GM21390 (cell line): Measurements from ENCODE around the gene JPH3.

Source experiments
- ATAC-seq: cut with Tn5 transposase; IDR thresholded peaks from one replicate; pipeline ENCODE4 v1.9.1; 2021; ENCODE audit not compliant: unreplicated experiment

JPH3 gene

GRCh38 chr16:87598431-87598830, 3.9 kb upstream of the JPH3 start:
- no peak for ATAC-seq

GRCh38 chr16:87600246-87600645, 2.1 kb upstream of the JPH3 start:
- ATAC-seq: no peak

DNA sequence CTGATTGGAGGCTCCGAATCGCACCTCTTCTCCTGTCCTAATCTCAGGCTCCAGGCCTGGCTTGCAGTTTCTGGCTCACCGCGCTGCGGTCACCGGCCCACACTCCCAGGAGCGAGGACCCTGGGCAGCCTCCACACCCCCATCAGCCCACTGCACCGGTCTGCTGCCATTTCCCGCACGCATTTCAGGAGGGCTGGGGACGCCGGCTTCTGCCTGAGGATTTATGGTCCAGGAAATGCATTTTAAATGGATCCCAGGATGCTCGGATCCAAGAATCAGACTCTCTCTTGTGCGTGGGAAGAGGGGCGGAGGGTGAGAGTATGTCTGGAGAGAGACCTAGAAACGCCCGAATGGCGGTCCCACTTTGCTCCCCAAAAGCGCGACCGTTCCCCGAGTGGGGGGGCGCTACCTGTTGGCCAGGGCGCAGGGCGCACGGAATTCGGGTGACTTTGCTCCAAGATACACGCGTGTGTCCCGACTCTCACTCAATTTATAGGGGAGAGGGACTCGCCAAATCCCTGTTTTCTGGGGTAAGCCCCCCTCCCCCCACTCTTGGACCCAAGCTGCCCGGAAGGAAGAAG, 817 bp upstream of the JPH3 start:
- ATAC-seq: no peak

DNA sequence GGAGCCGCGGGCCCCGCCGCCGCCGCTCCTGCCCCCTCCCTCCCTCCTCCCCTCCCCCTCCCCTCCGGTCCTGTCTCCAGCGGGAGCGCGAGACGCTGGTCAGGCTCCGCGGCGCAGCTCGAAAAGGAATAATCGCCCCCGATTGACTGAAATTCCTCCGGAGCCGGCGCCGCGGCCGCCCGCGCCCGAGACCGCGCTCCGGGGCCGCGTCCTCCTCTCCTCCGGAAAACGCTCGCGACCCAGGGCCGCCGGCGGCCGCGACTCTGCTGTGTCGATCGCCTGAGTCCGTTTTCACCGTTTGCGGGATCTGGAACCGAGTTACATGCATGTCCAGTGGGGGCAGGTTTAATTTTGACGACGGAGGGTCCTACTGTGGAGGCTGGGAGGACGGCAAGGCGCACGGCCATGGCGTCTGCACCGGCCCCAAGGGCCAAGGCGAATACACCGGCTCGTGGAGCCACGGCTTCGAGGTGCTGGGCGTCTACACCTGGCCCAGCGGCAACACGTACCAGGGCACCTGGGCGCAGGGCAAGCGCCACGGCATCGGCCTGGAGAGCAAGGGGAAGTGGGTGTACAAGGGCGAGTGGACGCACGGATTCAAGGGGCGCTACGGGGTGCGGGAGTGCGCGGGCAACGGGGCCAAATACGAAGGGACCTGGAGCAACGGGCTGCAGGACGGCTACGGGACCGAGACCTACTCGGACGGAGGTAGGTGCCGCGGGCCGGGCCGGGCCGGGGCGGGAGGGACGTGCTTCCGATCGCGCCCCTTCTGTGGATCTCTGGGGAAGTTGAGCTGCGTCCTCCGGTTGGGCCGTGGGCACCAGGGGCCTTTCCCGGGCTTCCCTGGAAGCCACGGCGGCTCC, 744 bp downstream of the JPH3 start:
- no peak for ATAC-seq

- ATAC-seq: no peak
These were observed 1.7 kb downstream of the JPH3 start for GRCh38 chr16:87603684-87604633.

- no peak for ATAC-seq
These were observed 2.4 kb downstream of the JPH3 start for GRCh38 chr16:87604634-87605111.

DNA sequence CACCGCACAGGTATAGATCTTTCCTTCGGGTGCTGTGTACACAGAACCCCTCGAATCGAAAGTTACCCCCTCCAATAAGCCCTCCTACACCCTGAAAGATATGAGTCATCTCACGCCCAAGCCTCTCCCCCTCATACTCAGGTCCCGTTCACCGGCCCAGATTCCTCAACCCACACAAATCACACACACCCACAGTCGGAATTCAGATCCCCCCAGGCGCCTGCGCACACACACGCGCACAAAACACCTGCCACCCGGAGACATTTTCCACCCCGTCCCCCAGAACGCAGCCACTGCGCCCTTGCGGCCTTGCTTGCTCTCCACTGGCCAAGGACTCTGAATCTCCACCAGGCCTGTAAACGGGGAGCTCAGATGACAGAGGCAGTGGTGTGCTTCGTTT, 4.9 kb downstream of the JPH3 start:
- ATAC-seq: no peak

DNA sequence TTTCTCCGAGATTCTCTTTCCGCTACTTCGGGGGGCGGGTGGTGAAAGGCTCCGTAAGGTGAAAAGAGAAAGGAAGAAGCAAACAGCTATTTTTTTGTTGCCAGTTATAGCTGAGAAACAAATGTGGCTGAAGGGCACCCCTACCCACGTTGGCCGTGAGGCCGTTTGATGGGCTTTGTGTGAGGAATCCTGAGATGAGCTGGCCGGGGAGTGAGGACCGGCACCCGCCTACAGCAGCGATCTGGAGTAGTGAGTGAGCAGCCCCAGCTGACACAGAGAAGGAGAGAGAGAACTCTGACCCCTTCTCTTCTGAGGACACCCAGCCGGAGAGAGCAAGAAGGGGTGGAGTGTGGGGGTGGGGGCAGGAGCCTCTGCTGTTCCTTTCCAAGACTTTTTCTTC, 5.6 kb downstream of the JPH3 start:
- ATAC-seq: no peak

GRCh38 chr16:87608400-87608985, 6.2 kb downstream of the JPH3 start:
- ATAC-seq: no peak

DNA sequence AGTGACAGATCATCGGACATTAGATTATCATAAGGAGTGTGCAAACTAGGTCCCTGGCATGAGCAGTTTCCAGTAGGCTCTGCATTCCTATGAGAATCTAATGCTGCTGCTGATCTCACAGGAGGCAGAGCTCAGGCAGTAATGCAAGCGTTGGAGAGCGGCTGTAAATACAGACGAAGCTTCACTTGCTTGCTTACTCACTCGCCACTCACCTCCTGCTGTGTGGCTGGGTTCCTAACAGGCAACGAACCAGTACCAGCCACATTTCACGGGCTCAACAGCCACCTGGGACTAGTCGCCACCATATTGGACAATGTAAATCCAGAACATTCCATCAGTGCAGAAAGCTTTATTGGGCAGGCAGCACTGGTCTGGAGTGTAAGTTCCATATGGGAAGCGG, 7.7 kb downstream of the JPH3 start:
- ATAC-seq: no peak

DNA sequence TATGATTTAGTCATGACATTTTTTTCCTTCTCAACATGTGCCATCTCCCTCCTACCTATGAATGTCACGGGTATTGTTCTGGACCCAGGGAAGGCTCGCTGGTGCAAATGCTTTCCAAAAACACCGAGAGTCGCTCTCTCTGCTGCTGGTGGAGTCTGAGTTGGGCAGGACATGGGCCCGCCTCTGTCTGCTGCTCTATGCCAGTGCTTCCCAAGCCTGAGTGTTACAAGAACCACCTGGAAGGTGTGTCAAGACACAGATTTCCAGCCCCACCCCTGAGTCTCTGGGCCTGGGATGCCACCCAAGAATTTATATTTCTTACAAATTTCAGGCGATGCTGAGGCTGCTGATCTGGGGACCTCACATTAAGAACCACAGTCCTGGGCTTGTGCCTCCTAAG, 9.1 kb downstream of the JPH3 start:
- ATAC-seq: no peak

DNA sequence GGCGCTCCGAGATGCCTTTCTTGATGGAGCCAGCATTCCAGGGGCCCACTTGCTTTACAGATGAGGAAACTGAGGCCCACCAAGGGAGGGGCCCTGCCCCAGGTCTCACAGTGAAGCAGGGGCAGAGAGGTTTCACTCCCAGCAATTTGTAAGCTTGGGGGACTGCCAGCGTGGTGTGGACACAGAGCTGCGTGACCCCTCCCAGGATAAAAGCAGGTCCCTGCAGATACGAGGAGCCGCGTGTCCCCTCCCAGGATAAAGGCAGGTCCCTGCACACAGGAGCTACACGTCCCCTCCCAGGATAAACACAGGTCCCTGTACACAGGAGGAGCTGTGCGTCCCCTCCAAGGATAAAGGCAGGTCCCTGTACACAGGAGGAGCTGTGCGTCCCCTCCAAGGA, 11.7 kb downstream of the JPH3 start:
- ATAC-seq: no peak

DNA sequence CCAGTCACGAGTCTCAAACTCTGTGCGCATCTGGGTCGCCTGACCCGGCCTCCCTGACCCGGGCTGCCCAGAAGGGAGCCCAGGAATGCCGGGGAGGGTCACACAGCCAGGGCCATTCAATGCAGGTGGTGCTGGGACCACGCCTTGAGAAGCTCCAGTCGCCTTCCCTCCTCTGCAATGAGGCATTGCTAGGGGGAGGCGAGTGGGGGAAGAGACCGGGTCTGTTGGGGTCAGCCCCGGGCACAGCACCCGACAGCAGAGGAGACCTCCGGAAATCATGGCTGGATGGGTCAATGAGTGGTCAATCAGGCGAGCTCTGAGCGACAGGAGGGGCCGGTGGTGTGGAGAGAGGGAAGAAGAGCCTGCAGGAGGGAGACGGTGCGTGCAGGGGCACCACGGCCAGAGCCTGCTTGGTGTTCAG, 13.3 kb downstream of the JPH3 start:
- no peak for ATAC-seq

- no peak for ATAC-seq
These were observed 14.2 kb downstream of the JPH3 start for GRCh38 chr16:87616556-87616955.

GRCh38 chr16:87618216-87618615, 15.9 kb downstream of the JPH3 start:
- no peak for ATAC-seq

GRCh38 chr16:87619360-87620200, 17.3 kb downstream of the JPH3 start:
- no peak for ATAC-seq

- no peak for ATAC-seq
These were observed 17.8 kb downstream of the JPH3 start for GRCh38 chr16:87620201-87620495.

GRCh38 chr16:87621550-87621829, 19.2 kb downstream of the JPH3 start:
- ATAC-seq: no peak

DNA sequence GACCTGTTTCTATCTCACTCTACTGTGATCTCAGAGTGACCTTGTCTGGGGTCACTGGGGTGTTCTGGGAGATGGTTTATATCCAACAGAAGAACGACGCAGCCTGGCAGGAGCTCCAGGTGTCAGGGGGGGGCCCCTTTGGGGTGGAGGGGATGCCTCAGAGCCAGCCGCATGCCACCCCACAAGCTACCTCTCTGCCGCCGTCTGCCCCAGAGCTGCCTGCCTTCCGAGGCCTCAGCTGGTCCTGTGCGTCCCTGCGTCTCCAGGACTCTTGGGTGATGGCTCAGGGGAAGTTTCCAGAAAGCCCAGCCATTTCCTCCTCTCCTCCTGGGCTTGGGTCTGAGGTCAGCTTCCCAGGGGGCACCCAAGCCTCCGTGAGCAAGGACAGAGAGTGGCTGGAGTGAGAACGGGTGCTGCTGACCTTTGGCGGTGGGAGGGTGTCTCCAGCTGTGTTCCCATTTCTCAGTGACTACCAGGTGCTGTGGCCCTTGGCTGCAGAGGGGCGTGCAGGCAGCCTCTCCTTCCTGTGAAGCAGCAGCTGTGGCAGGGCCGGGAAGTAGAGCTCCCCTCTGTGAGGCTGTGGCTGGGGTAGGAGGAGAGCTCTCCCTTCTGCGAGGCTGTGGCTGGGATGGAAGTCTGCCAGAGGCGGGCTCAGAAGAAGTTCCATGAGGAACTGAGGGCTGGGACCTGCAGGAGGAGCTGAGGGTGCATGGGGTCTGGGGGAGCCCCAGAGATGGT, 19.8 kb downstream of the JPH3 start:
- ATAC-seq: no peak

DNA sequence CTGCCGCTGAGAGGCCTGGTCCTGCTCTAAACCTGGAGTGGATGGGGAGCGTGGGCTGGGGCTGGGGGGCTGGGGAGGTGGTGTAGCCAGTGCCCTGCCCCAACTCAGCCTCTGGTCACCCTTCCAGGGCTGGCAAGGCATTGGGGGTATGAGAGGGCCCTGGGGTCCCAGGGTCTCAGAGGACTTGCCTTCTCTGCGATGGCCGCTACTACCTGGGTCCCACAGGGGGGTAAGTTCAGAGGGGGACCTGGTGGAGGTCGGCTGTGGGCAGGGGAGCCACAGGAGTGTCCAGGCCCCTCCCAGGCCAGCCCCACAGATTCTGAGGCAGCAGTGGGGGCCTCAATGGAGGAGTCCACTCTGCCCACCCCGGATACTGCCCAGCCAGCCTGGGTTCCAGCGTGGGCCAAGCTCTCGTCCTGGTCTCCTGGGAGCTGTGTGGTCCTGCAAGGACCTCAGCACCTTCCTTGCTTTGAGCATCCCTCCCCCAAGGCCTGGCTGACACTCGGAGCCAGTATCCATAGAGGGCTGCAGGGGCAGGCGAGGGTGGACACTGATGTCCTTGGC, 20.5 kb downstream of the JPH3 start:
- ATAC-seq: no peak
